OCI-LY3 (cell line): ENCODE data around the gene SETD9.

Experiments used
- EZH2phosphoT487 ChIP-seq: fragments of 200-600 bp; shearing (Covaris generic); IDR thresholded peaks from 2 replicates; pipeline ENCODE4 v1.6.1; 2018; ENCODE audit warnings: antibody characterized with exemption, mixed run types, low read depth
- TF ChIP-seq, protein P1 (sequence below): fragments of 200-600, 300-600 bp; sonication (generic); IDR thresholded peaks from 2 replicates; pipeline ENCODE4 v1.5.1; 2014; ENCODE audit warnings: antibody characterized with exemption, low read length, low read depth

DNA sequence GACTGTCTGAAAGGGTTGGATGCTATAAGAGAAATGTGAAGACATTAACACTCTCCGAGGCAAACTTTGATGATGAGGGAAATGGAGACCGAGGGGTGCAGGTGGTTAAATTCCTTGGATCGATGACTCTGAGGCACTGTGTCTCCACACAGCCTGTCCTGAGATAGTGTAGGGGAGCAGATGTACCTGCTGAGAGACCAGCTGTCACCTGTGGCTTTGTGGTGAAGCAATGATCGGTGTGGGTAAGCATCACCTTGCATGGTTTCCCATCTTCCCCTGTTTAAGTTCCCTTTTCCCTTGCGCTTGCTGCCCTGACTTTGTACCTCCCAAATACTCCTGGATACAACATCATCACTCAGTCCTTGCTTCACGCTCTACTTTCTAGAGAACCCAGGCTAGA, 52.4 kb downstream of the SETD9 start:
- TF ChIP-seq EZH2phosphoT487, result no peak
- TF ChIP-seq, protein P1, sequence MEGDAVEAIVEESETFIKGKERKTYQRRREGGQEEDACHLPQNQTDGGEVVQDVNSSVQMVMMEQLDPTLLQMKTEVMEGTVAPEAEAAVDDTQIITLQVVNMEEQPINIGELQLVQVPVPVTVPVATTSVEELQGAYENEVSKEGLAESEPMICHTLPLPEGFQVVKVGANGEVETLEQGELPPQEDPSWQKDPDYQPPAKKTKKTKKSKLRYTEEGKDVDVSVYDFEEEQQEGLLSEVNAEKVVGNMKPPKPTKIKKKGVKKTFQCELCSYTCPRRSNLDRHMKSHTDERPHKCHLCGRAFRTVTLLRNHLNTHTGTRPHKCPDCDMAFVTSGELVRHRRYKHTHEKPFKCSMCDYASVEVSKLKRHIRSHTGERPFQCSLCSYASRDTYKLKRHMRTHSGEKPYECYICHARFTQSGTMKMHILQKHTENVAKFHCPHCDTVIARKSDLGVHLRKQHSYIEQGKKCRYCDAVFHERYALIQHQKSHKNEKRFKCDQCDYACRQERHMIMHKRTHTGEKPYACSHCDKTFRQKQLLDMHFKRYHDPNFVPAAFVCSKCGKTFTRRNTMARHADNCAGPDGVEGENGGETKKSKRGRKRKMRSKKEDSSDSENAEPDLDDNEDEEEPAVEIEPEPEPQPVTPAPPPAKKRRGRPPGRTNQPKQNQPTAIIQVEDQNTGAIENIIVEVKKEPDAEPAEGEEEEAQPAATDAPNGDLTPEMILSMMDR, result no peak
